Measurements from ENCODE around the gene HAVCR2.
"Not testable (repeated sequence)": the region's sequence is repeated elsewhere in the genome, so short reads cannot be mapped to it uniquely, and the experiment has no call there.

HAVCR2 gene

DNA sequence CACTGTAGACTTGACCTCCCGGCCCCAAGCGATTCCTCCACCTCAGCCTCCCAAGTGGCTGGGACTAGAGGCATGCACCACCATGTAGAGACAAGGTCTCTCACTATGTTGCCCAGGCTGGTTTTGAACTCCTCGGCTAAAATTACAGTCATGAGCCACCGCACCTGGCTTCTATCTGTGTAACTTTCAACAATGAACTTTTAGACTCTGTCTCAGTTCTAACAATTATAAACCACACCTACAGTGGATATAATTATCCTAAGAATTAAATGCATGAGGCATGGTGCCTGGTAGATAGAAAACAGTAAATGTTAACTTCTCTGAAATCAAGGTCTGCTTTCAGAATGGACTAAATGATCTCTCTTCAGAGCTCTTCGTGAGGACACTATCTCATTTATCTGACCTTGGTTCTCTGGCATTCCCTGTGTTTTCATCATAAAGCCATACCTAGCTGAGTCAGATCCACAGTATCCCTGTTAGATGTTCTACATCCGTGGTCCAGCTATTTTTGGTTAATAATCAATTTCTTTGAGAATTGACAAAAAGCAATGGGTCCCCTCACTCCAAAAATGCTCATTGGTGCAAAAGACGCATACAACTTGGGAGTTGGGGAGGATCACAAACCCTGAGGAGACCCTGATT, 57.1 kb downstream of the HAVCR2 start:
- in situ Hi-C loops (cut with MboI; ENCODE audit: low pct_unique_long_range_greater_than_20kb, low sequenced_read_pairs) = no loop called here

DNA sequence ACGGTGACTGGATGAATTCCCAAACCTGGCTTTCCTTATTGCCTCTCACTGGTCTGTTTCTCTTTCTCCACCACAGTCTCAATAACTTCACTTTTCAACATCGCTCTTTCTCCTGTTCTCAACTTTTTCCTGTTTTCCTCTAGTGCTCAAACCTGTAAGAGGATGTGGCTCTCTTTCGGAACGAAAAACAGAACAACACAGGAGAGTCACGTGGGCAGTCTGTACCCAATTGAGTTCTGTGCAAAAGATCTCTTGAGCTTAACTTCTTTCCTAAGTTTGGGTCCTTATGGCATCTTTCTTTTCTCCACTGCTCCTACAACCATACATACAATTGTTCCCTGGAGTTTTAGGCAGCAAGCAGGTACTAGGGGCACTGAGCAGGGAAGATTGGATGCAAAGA, 58.8 kb downstream of the HAVCR2 start:
- DNase-seq = no peak
- in situ Hi-C loops (cut with MboI; ENCODE audit: low pct_unique_long_range_greater_than_20kb, low sequenced_read_pairs) = no loop called here

More for the DNA sequence above, 57.1 kb downstream of the HAVCR2 start:
- no peak for DNase-seq

DNA sequence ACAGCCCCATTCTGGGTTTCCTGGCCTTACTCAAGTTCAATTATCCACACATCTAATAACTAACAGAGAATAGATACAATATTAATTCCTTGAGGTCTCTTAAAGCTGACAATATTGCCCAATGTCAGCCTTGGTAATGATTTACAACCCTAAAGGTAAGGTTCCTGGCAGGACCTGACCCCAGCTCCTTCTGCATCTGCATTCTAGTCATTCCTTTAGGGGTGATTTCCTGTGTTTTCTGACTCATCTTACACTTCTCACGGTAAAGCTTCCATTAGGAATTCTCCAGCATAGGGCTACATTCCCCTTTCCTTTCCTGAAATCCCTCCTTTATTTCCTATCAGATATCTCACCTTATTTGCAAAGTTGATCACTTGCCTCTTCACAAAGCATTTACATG, 59.2 kb downstream of the HAVCR2 start:
- in situ Hi-C loops (cut with MboI; ENCODE audit: low pct_unique_long_range_greater_than_20kb, low sequenced_read_pairs) = no loop called here
- no peak for DNase-seq

DNA sequence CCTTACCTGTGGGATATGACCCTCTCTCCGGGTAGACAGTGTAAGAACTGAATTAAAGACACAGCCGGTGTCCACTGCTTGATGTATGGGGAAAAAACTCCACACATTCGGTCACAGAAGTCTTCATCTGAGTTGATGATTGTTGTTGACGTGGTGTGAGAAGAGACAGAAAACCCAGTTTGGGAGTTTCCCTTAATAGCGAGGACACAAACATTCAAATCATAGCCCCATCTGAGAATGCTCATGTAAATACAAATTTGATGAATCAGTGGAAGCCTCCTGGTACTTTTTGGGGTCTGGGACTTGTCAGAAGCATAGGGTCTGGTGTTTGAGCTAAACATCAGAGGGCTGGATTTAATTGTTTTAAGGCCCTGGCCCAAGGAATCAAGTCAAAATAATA, 60.9 kb downstream of the HAVCR2 start:
- in situ Hi-C loops (cut with MboI; ENCODE audit: low pct_unique_long_range_greater_than_20kb, low sequenced_read_pairs) = no loop called here
- DNase-seq = no peak

DNA sequence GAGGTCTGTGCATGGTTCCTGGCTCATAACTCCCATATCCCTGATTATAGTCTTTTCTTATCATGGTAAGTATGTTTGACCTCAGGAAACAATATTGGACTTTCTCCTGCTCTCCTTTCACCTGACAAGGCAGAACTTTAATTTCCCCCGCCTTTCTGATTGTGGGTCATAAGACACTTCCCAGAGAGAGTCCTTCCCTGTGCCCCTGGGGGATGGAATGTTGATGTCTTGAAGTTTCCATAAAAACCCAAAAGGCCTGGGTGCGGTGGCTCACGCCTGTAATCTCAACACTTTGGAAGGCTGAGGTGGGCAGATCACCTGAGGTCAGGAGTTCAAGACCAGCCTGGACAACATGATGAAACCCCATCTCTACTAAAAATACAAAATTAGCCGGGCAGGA, 61.8 kb downstream of the HAVCR2 start:
- in situ Hi-C loops (cut with MboI; ENCODE audit: low pct_unique_long_range_greater_than_20kb, low sequenced_read_pairs); DNase-seq: not testable (repeated sequence)

DNA sequence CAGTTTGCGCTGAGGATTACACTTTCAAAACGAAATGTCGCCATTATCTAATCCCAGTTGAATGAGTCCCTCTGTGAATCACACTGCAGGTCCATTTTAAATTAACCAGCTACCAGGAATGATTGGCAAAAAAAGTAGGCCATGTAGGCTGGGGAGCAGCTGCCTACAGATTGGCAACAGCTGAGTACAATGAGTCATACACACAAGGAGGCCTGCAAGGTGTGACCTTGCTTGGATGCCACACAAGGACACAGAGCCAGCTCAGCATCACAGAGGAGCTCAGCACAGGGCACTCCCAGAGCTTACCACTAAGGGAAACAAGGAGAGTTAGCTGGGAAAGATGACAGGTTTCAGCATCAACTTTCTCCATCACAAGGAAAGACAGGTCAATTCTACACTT, 62.8 kb downstream of the HAVCR2 start:
- DNase-seq = no peak
- in situ Hi-C loops (cut with MboI; ENCODE audit: low pct_unique_long_range_greater_than_20kb, low sequenced_read_pairs) = no loop called here

DNA sequence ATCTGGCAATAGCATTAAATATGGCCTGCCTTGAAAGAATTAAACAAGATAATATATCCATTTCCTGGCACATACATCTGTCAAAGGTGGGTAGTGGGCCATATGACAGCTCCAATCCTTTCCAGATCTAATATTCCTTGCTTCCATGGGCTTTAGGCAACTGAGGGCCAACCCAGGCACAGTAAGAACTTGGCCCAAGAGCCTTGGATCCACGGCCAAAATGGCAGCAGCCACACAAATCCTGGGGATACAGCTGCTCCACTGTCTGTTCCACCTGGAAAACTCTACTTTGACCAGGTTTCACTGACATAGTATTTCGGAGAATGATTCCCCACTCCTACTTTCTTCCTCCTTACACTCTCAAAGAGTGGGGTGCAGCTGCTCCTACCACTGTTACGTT, 63.2 kb downstream of the HAVCR2 start:
- DNase-seq = no peak
- in situ Hi-C loops (cut with MboI; ENCODE audit: low pct_unique_long_range_greater_than_20kb, low sequenced_read_pairs) = no loop called here

DNA sequence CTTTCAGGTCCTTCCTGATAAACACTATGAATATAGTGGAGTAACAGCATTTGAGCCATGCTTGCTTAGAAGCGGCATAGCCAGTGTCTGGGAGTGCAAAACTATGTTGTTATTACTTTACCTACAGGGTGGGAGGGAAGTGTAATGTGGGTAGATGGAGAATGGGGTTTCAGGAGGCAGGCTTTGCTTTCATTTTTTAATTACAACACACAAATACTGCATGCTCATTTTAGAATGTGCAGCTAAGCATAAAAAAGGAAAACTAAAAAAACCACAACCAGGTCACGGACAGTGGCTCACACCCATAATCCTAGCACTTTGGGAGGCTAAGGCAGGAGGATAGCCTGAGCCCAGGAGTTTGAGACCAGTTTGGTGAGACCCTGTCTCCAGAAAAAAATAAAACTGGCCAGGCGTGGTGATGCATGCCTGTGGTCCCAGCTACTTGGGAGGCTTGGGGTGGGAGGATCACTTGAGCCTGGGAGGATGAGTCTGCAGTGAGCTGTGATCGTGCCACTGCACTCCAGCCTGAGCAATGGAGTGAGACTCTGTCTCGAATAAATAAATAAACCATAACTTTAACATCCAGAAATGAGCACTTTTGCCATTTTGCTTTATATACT, 70.2 kb downstream of the HAVCR2 start:
- no peak for DNase-seq
- in situ Hi-C loops (cut with MboI; ENCODE audit: low pct_unique_long_range_greater_than_20kb, low sequenced_read_pairs) = no loop called here
